GM18951 (cell line): ENCODE measurements around the gene MBP.

Experiments
- POLR2A ChIP-seq: IDR thresholded peaks from 4 replicates; pipeline ENCODE4 v1.6.1; 2011; ENCODE audit warnings: mild to moderate bottlenecking; ENCODE audit not compliant: insufficient read length, insufficient read depth; ENCODE audit errors: extremely low read depth
- in situ Hi-C: fragments of 300-500 bp; cut with MboI; formaldehyde crosslinking; loops from one replicate; pipeline ENCODE4 v1.12.0; 2022; ENCODE audit warnings: low sequenced_read_pairs, mixed read lengths, inconsistent platforms; ENCODE audit not compliant: unreplicated experiment

The MBP gene

DNA sequence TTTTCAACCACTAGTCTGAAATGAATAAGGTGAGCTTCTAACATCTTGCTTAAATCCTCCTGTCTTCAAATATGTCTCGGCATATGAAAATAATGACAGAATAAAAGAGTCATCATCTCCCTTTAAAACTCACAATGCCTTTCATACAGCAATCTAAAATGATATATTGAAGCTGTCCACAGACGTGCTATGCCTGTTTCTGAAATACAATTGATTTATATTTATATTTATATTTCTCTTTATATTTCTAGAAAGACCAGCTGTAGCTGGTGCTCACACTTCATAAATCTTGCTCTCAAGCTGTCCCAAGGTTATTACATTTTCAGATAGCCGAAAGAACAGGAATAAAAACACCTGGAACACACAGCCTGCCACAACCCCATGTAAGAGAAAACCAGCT, 11.1 kb downstream of the MBP start:
- no peak for TF ChIP-seq POLR2A
- in situ Hi-C loops: no loop called here

DNA sequence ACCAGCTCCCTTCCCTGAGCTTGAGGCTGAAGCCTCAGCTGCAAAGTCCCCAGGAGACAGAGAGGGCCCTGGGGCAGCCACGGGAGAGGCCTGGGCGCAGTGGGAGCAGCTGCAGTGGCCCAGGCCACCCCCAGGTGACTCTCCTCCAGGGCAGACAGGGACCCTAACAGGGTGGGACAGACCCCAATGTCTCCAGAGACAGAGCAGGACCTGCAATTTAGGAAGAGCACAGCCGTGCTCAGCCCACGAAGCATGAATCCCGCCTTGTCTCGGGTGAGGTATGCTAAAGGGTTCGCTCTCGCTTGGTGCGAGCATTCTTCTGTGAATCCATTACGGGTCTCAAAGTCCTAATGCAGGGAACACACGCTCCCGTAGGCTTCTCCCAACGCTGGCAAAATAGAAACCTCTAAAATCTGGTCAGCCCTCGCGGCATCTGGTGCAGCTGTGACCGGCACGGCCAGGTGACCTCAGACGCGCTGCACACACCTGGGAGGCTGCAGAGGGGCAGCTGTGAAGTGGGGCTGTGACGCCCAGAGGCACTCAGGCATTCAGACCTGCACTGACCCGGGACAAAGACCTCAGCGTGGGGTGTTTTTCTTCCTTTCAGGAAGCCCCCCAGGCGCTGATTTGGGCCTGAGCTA, 12.6 kb downstream of the MBP start:
- TF ChIP-seq POLR2A: no peak
- in situ Hi-C loops: no loop called here

DNA sequence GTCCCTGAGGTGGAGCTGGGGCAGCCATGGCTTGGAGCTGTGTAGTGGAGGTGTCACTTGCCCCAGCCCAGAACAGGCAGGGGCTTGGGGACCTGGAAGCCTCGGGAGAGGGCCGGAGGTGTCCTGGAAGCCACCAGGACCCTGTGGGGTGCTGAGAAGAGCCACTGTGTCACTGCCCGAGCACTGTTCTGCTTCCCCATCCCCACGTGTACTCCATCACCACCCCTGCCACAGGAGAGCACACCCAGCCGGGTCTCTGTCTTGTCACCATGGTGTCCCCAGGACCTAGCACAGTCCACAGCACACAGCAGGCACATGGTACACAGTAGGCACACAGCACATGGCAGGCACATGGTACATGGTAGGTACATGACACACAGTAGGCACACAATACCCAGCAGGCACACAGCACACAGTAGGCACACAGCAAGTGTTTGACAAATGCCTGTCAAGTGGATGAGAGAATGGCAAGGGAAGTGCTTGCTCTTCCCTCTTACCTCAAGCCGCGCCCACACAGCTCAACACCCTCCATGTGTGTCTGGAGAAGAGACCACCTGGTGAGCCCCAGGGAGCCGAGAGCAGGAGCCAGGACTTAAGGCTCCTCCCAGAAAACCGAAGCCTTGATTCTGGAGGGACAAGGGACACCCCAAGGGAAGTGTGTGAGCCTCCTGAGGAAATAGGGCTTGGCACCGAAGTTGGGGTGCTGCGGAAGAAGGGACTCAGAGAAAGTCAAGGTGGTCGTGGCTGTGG, 13.3 kb downstream of the MBP start:
- in situ Hi-C loops: no loop called here

DNA sequence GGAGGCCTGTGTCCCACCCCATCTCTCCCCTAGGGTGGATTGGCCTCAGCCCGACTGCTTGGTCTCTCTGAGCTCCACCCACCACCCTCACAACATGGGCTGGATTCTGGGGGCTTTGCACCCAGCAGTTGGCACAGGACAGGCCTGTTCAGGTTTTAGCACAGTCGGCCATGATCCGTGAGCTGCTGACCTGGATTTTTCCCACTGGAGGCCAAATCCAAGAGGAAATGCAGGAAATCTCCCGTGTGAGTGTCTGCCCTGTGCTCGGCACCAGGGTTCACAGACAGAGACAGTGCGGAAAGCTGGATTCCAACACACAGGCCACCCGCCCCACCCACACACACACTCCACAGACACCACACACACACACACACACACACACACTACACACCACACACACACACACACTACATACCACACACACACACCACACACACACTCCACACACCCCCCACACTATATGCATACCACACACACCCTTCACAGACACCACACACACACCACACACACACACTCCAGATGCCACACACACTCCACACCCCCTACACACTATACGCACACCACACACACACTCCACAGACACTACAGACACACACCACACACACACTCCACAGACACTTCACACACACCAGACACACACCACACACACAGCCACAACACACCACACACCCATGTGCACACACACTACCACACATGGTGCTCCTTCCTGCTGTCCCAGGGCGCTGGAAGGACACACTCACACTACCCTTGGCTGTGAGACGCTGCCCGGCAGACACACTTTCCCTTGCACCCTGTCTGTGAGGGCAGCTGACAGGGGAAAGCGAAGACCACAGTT, 14.1 kb downstream of the MBP start:
- no peak for TF ChIP-seq POLR2A
- in situ Hi-C loops: no loop called here

More for the DNA sequence above, 13.3 kb downstream of the MBP start:
- TF ChIP-seq POLR2A: no peak

DNA sequence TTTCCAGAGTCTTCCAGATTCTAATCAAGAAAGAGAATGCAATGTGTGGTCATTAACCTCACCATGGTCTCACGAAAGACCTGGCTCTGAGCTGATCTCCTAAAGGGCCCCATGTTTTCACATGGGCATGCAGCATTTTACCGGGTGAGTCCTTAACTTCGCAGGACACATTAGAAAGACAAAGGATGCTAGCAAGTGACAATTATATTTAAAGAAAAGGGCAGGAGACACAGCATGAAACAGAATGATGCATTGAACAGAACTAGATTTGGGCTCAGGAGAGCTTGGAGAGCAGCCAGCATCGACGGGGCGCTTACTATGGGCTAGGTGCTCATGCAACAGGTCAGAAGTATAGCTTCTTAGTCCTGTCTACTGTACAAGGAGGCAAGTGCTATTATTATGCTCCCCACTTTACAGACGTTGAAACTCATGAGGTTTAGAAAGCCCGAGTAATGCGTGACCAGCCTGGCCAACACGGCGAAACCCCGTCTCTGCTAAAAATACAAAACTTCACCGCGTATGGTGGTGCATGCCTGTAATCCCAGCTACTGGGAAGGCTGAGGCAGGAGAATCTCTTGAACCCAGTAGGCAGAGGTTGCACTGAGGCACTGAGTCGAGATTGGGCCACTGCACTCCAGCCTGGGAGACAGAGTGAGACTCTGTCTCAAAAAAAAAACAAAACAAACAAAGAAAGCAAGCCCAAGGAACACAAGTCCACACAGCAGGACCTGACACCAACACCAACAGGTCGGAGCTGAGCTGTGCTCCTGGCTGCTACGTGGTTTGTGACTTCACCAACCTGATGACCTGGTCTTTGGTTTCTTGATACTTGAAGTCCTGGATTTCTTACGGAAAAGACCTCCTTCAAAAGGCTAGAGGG, 16.1 kb downstream of the MBP start:
- no peak for TF ChIP-seq POLR2A
- in situ Hi-C loops: no loop called here

DNA sequence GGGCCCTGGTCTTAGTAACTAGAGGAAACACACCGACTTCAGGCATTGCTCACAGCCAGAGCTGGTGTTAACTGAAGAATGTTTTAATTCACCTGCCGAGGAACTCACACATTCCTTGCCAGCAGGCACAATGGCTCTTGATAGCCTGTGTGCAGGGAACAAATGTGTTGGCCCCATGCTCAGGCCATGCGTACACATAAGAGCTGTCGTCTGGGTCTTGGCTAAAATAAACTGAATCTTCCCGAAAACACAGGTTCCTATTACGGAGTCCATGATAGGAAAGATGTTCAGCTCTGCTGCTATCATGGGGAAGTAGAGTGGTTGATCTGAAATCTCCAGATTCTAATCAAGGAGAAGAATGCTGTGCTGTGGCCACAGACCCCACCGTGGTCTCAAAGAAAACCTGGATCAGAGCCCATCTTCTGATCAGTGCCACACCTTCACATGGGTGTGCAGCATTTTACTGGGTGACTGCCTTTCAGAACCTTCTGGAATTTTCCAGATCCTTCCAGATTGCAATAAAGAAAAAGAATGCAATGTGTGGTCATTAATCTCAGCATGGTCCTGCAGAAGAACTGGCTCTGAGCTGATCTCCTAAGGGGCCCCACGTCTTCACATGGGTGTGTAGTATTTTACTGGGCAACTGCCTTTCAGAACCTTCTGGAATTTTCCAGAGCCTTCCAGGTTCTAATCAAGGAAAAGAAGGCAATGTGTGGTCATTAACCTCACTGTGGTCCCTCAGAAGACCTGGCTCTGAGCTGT, 17.2 kb downstream of the MBP start:
- in situ Hi-C loops: no loop called here

DNA sequence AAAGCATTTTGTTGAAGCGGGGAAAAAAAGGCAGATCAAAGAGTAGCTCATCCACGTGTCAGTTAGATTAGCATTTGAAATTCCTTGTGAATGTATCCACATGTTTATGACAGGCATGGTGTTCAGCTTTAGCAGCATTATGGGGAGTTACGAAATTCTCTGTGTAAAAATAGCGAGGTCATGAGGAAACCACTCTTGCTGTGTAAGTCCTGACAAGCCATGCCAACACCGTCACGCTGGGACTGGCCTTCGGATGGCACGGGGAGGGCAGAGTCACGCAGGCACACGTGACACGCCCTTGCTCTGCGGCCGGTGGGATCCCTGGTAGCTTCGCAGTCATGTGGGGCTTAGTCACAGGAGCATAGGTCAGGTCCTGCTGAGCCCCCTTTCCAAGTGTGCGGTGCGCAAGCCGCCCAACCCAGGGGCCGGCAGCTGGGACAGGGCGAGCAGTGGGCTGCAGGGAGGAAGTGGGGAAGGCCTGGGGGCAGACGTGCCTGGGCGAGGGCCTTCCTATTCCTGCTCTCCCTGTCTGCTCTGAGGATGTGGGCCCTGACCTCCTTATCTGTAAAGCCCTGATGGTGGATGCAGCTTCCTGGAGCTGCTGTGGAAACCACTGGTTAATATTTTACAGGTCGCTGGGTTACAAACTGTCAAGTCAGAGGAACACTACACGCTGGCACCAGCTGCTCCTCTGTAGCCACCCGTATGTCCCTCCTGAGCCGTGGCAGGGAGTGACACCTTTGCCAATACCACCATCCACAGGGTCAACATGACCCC, 18.0 kb downstream of the MBP start:
- peak; percentile 37 for TF ChIP-seq POLR2A
- in situ Hi-C loops: no loop called here

More for the DNA sequence above, 17.2 kb downstream of the MBP start:
- TF ChIP-seq POLR2A: no peak

DNA sequence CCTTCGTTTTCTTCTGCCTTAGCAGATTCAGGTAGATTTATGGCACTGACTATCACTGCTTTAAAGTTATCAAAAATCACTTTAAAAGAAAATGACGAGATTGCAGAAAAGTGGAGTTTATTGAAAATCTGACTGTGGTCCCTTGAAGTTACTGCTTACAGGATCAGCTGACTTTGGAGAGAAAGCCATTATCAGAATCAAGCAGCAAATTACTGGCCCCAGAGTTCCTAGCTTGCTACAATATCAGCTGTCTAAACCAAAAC, 18.5 kb downstream of the MBP start:
- in situ Hi-C loops: no loop called here
- no peak for TF ChIP-seq POLR2A

DNA sequence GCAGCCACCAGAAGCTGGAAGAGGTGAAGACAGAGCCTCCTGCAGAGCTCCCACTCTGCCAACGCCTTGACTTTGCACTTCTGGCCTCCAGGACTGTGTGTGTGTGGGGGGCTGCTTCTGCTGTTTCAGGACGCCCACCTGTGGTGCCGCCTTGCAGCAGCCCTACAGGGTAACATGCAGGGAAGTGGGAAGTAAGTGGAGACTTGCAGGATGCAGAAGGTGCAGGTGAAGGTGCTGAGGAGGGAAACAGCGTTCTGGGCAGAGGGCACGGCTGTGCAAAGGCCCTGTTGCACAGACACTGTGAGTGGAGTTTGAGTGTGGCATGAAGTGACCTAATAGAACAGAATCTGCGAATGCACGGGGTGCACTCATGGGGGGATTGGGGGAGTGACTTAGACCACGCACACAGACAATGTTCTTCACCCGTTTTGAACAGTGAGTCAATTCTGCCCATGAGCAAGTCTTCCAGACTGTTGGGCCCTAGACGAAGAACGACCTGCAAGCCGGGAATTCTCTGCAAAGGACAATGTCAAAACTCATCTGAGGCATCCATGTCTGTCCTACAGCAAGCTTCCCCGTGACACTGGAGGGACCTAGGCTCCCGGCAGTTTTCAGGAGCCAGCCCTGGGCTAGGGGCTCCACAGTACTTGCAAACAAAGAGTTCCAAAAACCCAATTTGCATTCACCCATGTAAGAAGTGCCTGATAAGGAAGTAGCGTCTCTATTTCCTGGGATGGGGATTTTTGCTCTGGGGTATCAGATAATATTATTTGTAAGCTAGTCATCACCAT, 19.0 kb downstream of the MBP start:
- TF ChIP-seq POLR2A: no peak
- in situ Hi-C loops: no loop called here

DNA sequence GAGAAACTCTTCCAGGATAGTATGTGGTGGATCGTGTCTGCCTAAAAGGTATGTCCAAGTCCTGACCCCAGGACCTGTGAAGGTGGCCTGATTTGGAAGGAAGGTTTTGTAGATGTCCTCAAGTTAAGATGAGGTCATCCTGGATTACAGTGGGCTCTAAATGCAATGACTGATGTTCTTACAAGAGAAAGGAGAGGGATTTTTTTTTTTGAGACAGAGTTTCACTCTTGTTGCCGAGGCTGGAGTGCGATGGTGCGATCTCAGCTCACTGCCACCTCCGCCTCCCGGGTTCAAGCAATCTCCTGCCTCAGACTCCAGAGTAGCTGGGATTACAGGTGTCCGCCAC, 19.9 kb downstream of the MBP start:
- in situ Hi-C loops: no loop called here
- no peak for TF ChIP-seq POLR2A

DNA sequence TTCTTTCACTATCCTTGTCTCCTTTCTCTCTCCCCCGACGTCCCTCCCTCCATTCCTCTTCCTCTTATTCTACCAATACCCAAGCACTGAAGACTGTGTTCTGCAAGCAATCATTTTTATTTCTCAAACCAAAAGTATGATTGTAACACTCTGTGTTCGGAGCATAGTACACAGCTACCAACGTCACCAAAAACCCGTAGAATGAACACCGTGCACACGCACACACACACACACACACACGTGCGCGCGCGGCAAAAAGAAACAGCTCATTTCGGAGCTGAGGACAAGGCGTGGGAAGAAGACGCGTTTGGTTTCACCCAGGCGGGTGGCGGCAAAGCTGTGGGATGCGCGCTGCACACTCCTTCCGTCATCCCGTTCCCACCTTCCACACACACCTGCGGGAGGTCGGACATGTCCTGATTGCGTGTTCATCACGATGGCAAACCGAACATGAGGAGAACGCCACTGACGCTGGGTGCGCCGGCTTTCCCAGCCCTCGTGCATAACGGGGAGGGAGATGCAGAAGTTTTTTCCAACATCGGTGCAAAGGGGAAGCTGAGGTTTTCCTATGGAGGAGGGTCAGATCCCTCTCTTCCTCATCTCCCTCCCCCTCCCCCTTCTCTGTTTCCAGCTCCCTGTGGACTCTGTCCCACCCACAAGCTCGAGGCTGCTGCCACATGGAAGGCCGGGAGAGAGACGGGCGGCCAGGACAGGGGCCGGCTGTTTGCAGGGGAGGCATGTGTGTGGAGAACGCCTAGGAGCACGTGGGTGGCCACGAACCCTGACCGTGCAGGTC, 20.4 kb downstream of the MBP start:
- no peak for TF ChIP-seq POLR2A
- in situ Hi-C loops: no loop called here

DNA sequence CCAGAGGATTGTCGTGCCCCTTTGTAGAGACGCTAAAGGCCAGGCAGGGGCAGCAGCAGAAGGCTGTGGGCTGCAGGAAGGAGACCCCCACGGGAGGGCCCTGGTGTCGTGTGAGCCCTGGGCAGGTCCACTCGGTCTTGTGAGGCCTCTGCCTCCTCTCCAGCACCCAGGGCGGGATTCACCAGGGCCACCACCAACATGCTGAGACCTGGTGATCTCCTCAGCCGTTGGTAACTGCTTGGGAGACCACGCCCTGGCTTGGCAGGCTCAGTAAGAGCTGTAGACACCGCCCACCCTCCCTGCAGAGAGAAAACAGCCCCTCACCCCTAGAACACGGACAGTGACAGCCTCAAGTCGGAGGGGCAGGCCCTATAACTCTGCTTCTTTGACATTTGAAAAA, 21.1 kb downstream of the MBP start:
- in situ Hi-C loops: no loop called here
- no peak for TF ChIP-seq POLR2A
